ENCODE results near the gene CAV1.

GRCh38 chr7:116610721-116611120 lies 85.9 kb downstream of the CAV1 start:
- TF ChIP-seq TAF1 (IDR thresholded peaks at IDR 0.05; ENCODE audit: low read depth) (no peak), ZBTB7A (IDR thresholded peaks at IDR 0.05; ENCODE audit: low read depth) (no peak), MAX (IDR thresholded peaks at IDR 0.05) (no peak)
